Memory B cell (primary cell): Measurements from ENCODE around the gene LENG8.
"Not testable (repeated sequence)": the region's sequence is repeated elsewhere in the genome, so short reads cannot be mapped to it uniquely, and the experiment has no call there.

Experiments used
- ATAC-seq: fragments of 150-1000 bp; cut with Tn5 transposase; 2 replicates; pipeline ENCODE4 v1.10.0; 2021; ENCODE audit warnings: low read depth, mild to moderate bottlenecking, moderate library complexity
- DNase-seq, 2 donors: peaks; one replicate each; pipeline ENCODE4 v3.0.0; 2022; ENCODE audit warnings: low spot score in 2 of 2
- H3K27ac Mint-ChIP-seq: one replicate; pipeline ENCODE4 v1.8.0; 2022; ENCODE audit warnings: mild to moderate bottlenecking, moderate library complexity, mixed read lengths
- H3K27me3 Mint-ChIP-seq: one replicate; pipeline ENCODE4 v1.8.0; 2022; ENCODE audit warnings: mixed read lengths
- H3K36me3 Mint-ChIP-seq: one replicate; pipeline ENCODE4 v1.8.0; 2022; ENCODE audit warnings: mild to moderate bottlenecking, mixed read lengths
- H3K4me1 Mint-ChIP-seq: one replicate; pipeline ENCODE4 v1.8.0; 2022; ENCODE audit warnings: mixed read lengths
- H3K4me3 Mint-ChIP-seq: one replicate; pipeline ENCODE4 v1.8.0; 2022; ENCODE audit warnings: mild to moderate bottlenecking, moderate library complexity, mixed read lengths
- H3K9me3 Mint-ChIP-seq: one replicate; pipeline ENCODE4 v1.8.0; 2022; ENCODE audit warnings: mixed read lengths

The LENG8 gene

DNA sequence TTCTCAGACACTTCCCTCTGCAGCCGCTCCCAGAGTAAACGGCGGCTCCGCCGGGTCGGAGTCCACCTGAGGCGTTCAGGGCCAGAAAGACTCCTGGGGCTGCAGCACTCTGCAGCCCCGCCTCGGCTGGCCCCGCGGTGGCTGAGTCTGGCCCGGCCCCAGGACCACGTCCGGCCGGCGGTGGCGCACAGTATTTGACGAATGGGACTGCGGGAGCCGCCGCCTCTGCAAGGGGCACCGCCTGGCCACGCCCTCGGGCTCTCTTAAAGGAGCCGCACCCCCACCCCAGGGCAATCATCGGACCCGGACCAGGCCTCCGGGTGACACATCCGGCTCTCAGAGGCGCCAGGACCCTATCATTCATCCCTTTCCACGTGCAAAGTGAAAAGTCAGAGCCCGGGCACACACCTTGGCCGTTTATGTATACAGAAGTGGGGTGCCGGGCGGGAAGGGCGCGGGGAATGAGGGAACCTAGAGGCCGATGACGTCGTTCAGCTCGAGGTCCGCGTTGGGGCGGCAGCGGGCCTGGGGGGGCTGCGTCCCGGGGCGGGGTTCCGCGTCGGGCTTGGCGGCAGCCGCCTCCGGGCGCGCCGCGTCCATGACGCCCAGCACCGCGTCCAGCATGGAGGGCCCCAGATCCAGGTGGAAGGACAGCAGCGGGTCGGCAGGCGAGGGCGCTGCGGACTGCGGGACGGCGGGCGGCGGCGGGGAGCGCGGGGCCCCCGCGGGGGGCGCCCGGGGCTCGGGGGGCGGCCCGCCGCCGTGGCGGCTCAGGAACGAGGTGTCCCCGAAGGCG lies 15.8 kb downstream of the LENG8 start:
- peak overlapping the region; percentile 83 for H3K4me3 Mint-ChIP-seq
- peak; percentile 50 to 68 for DNase-seq
- peak; percentile 17 for ATAC-seq

DNA sequence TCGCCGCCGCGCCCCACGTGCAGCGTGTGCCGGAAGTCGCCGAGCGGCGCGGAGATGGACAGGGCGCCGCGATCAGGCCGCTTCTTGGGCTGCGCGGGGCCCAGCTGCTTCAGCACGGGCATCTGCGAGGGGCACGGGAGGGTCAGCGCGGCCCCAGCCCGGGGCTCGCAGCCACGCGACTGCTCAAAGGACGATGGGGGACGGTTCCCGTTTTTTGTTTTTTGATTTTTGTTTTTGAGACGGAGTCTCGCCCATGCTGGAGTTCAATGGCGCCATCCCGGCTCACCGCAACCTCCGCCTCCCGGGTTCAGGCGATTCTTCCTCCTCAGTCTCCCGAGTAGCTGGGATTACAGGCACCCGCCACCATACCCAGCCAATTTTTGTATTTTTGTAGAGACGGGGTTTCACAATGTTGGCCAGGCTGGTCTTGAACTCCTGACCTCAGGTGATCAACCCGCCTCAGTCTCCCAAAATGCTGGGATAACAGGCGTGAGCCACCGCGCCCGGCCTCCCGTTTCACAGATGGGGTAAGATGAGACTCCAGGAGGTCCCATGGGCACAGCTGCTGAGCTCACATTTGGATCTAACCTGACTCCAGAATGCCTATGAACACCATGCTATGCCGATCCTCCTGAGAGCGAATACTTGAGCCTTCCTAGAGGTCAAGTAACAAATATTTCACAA lies 16.6 kb downstream of the LENG8 start:
- H3K9me3 Mint-ChIP-seq, result peaks cover 1% of the 10 kb centered on the region
- peak overlapping the region; percentile 20 for H3K27ac Mint-ChIP-seq
- H3K4me3 Mint-ChIP-seq, result peak overlapping the region; percentile 70
- ATAC-seq (no peak), DNase-seq (no peak)
- H3K27me3 Mint-ChIP-seq, result peaks cover 8% of the 10 kb centered on the region
- H3K4me1 Mint-ChIP-seq, result peaks cover 23% of the 10 kb centered on the region
- H3K36me3 Mint-ChIP-seq, result peaks cover 5% of the 10 kb centered on the region

More for the DNA sequence above, 15.8 kb downstream of the LENG8 start:
- peaks cover 4% of the 10 kb centered on the region for H3K27me3 Mint-ChIP-seq
- H3K36me3 Mint-ChIP-seq, result peaks cover 5% of the 10 kb centered on the region
- peak overlapping the region; percentile 90 for H3K27ac Mint-ChIP-seq
- H3K4me1 Mint-ChIP-seq, result peaks cover 19% of the 10 kb centered on the region
- H3K9me3 Mint-ChIP-seq, result peaks cover 1% of the 10 kb centered on the region

DNA sequence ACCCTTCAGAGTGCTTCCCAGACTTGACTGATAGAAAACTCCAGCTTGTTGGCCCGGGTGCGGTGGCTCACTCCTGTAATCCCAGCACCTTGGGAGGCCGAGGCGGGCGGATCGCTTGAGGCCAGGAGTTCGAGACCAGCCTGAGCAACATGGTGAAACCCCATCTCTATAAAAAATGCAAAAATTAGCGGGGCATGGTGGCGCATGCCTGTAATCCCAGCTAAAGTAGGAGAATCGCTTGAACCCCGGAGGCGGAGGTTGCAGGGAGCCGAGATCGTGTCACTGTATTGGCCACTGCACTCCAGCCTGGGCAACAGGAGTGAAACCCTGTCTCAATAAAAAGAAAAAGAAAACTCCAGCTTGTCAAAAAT lies 17.1 kb downstream of the LENG8 start:
- not testable (repeated sequence) for H3K4me3 Mint-ChIP-seq, H3K9me3 Mint-ChIP-seq, H3K27ac Mint-ChIP-seq, H3K27me3 Mint-ChIP-seq, ATAC-seq, DNase-seq, H3K36me3 Mint-ChIP-seq
- peaks cover 27% of the 10 kb centered on the region for H3K4me1 Mint-ChIP-seq

DNA sequence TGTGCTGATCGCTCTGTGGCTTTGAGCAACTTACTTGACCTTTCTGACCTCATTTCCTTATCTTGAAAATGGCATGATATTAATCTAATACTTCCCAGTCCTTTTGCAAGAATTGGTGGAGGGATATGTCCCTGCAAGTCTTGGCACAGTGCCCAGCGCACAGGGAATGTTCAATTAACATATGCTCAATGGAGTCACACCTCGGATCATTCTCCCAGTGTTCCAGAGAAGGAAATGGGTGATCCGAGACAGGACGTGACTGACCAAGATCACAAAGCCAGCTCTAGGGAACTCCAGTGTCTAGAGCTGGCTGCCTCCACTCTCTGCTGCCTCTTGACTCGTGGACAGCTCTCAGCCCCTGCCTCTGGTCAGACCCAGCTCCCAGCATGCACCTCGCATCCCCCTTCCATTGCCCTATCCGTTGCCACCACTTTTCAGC lies 20.5 kb downstream of the LENG8 start:
- no peak overlapping the region for H3K27ac Mint-ChIP-seq
- H3K36me3 Mint-ChIP-seq, result no peaks in the 10 kb centered on the region
- H3K9me3 Mint-ChIP-seq, result no peaks in the 10 kb centered on the region
- ATAC-seq (no peak), DNase-seq (no peak)
- peaks cover 19% of the 10 kb centered on the region for H3K27me3 Mint-ChIP-seq
- H3K4me3 Mint-ChIP-seq, result no peak overlapping the region
- peaks cover 19% of the 10 kb centered on the region for H3K4me1 Mint-ChIP-seq

GRCh38 chr19:54470276-54470887 lies 21.4 kb downstream of the LENG8 start:
- H3K4me3 Mint-ChIP-seq, result no peak overlapping the region
- H3K27me3 Mint-ChIP-seq, result peaks cover 19% of the 10 kb centered on the region

GRCh38 chr19:54470991-54471782 lies 22.2 kb downstream of the LENG8 start:
- H3K4me3 Mint-ChIP-seq, result no peak overlapping the region
- no peaks in the 10 kb centered on the region for H3K9me3 Mint-ChIP-seq
- H3K27ac Mint-ChIP-seq, result no peak overlapping the region
- H3K4me1 Mint-ChIP-seq, result peaks cover 19% of the 10 kb centered on the region
- ATAC-seq (peak; percentile 58), DNase-seq (no peak)
- H3K36me3 Mint-ChIP-seq, result no peaks in the 10 kb centered on the region
- peaks cover 19% of the 10 kb centered on the region for H3K27me3 Mint-ChIP-seq

More at GRCh38 chr19:54470276-54470887, 21.4 kb downstream of the LENG8 start:
- Mint-ChIP-seq H3K36me3 (no peaks in the 10 kb centered on the region), H3K9me3 (no peaks in the 10 kb centered on the region), H3K27ac (no peak overlapping the region), H3K4me1 (peaks cover 19% of the 10 kb centered on the region)
- ATAC-seq (no peak), DNase-seq (no peak)

DNA sequence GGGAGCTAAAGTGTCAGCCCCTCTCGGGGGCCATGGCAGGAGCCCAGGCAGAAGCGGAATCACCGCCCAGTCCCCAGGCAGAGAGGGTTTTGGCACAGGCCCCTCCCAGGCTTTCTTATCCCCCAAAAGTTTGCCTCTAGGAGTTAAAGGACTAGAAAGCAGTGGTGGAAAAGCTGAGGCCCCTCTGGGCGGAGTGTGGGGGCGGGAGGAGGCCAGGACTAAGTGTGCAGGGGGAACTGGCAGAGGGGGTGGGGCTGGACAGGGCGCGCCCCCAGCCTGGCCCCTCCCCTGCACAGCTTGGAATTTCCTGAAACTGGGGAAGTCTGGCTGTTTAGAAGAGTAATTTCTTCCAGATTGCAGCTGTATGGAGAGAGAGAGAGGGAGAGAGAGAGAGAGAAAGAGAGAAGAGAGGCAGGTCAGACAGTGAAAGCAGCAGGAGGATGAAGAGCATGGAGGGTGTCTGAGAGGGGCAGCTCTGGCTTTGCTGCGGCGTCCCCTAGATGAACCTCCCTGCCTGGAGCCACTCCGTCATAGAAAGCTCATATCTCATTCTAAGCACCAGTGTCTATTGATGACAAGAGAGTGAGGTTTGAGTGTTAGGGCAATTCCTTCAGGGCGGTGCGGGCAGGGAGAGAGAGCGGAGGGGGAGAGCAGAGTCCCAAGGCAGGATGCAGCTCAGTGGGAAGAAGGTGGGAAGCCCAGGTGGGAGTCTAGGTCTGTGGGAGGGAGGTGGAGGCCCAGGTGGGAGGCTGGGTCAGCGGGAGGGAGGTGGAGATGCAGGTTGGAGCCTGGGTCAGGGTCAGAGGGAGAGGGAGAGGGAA lies 24.3 kb downstream of the LENG8 start, which contains the start of gene CDC42EP5:
CDC42EP5 (minus strand) TSS at position 226 of the 821 bp plus-strand sequence. CDS start 7,749 bp downstream, outside the sequence.
- Mint-ChIP-seq H3K27me3 (peaks cover 25% of the 10 kb centered on the region), H3K27ac (no peak within 1 kb of the TSS), H3K4me1 (peaks cover 19% of the 10 kb centered on the region), H3K36me3 (no peaks in the 10 kb centered on the region), H3K9me3 (no peaks in the 10 kb centered on the region), H3K4me3 (no peak within 1 kb of the TSS)
- DNase-seq (no peak), ATAC-seq (peak; percentile 33)

DNA sequence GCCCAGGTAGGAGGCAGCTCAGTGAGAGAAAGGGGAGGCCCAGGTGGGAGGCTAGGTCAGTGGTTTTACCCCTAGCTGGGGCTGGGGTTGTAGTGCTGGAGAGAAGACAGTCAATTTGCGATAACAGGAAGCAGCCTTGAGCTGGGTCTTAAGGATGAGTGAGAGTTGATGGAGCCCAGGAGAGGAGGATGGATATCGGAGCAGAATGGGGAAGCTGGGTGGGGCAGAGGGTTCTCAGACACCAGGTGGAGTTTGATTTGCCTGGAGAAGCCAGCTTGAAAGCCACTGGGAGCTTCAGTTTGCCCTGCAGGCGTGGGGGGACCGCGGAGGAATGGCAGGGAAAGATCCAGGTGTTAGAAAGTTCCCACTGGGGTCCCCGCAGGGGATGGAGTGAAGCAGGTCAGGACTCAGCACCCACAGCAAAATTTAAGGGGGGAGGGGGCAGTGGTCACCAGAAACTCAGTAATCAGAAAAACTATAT lies 24.9 kb downstream of the LENG8 start:
- ATAC-seq, result no peak
- H3K4me3 Mint-ChIP-seq, result no peak overlapping the region

GRCh38 chr19:54475706-54476105 lies 26.7 kb downstream of the LENG8 start:
- Mint-ChIP-seq H3K4me1 (peaks cover 11% of the 10 kb centered on the region), H3K27me3 (peaks cover 23% of the 10 kb centered on the region), H3K9me3 (no peaks in the 10 kb centered on the region), H3K27ac (no peak overlapping the region), H3K4me3 (no peak overlapping the region), H3K36me3 (no peaks in the 10 kb centered on the region)
- ATAC-seq (no peak), DNase-seq (no peak)

More for the DNA sequence above, 24.9 kb downstream of the LENG8 start:
- Mint-ChIP-seq H3K9me3 (no peaks in the 10 kb centered on the region), H3K27me3 (peaks cover 26% of the 10 kb centered on the region), H3K4me1 (peaks cover 16% of the 10 kb centered on the region), H3K27ac (no peak overlapping the region), H3K36me3 (no peaks in the 10 kb centered on the region)
- DNase-seq, result no peak

GRCh38 chr19:54477650-54478049 lies 28.7 kb downstream of the LENG8 start:
- ATAC-seq, result no peak
- Mint-ChIP-seq H3K36me3 (no peaks in the 10 kb centered on the region), H3K4me3 (no peak overlapping the region), H3K9me3 (no peaks in the 10 kb centered on the region), H3K27ac (no peak overlapping the region), H3K27me3 (peaks cover 21% of the 10 kb centered on the region), H3K4me1 (peaks cover 16% of the 10 kb centered on the region)
- no peak for DNase-seq

DNA sequence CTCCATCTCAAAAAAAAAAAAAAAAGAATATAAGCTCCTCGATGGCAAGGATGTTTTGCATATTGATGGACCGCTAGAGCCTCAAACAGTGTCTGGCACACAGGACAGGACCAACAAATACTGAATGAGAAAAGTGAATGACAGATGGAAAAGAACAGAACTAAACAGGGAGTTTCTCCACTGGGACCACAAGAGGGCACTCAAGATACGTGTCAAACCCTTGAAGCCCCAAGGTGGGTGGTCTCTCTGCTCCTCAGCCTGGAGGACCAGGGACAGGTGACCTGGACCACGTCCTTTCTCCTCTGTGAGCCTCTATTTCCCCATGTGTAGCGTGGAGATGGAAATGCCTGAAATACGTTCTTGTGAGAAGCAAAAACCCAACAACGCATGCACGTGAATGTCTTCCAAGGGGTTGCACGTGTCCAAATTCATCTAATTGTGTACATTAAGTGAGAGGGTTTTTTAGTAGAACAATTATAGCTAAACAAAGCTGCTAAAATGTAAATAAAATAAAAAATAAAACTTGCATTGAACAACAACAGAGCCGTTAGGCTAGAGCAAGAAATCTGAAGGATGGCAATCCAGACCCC lies 29.8 kb downstream of the LENG8 start:
- Mint-ChIP-seq H3K9me3 (no peaks in the 10 kb centered on the region), H3K4me1 (peaks cover 15% of the 10 kb centered on the region), H3K27me3 (peaks cover 18% of the 10 kb centered on the region), H3K4me3 (no peak overlapping the region), H3K36me3 (no peaks in the 10 kb centered on the region), H3K27ac (no peak overlapping the region)
- DNase-seq (no peak), ATAC-seq (peak; percentile 47)

DNA sequence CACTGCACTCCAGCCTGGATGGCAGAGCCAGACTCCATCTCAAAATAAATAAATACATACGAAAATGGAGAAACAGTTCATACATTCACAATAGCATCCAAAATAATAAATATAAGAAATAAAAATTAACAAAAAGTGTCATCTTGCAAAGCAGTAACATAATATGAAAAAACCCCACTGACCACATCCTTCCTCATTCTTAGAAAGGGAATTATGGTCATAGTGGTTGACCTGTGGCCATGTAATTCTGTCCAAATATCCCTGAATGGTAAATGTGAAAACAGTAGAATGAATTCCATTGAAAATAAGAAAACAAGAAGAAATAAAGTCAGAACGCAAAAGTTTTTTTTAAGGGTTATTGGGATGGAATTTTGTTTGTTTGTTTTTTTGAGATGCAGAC lies 31.1 kb downstream of the LENG8 start:
- no peak overlapping the region for H3K4me3 Mint-ChIP-seq
- no peaks in the 10 kb centered on the region for H3K9me3 Mint-ChIP-seq
- ATAC-seq (no peak), DNase-seq (no peak)
- H3K27me3 Mint-ChIP-seq, result peaks cover 24% of the 10 kb centered on the region
- H3K36me3 Mint-ChIP-seq, result no peaks in the 10 kb centered on the region
- H3K27ac Mint-ChIP-seq, result no peak overlapping the region
- peaks cover 15% of the 10 kb centered on the region for H3K4me1 Mint-ChIP-seq
